ENCODE results near the gene VSX1. TPM values are rescaled to one million over a fixed set of nuclear protein-coding genes. Genes with fewer than 3 reads are reported as not detected.

The VSX1 gene
- total and polyA plus RNA-seq, 2 donors (not counting 1 experiment from before 2014, with no cell fraction given): not detected

DNA sequence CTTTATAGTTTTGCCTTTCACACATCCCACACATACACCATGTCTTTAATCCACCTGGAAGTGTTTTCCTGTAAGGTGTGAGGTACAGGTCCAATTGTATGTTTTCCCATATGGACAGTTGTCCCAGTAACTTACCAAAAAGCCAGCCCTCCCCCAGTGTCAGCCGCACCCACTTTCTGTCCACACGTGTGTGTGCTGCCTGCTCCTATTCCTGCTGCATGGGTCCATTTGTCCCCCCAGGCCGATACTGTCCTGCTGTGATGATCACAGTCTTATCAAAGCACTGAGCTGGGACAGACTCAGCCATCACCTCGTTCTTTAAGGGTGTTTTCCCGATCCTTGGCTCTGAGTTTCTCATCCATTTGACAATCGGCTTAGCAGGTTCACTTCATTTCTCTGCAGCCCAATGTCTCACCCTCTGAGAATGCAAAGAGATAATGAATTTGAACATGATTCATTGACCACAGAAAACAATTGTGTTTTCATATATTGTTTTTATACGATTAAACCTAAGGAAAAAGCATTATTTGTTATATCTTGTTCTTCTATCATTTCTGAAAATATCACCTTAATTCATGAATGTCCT is 9.6 kb downstream of the VSX1 start:
- no peaks in the 10 kb centered on the region for H3K4me1 ChIP-seq (ENCODE audit: control insufficient read depth, extremely low read depth, insufficient read depth, low read length)
- no peak overlapping the region for H3K4me2 ChIP-seq (ENCODE audit: extremely low read depth, insufficient read depth, low read length)
- H3K79me2 ChIP-seq (ENCODE audit: control insufficient read depth, insufficient read depth, low read length): no peaks in the 10 kb centered on the region
- no peaks in the 10 kb centered on the region for H4K20me1 ChIP-seq (ENCODE audit: control insufficient read depth, extremely low read depth, insufficient read depth, low read length)
- H3K9ac ChIP-seq (ENCODE audit: insufficient read depth, low read length): no peak overlapping the region
- H3K27ac ChIP-seq (ENCODE audit: insufficient read depth, low read length): no peak overlapping the region
- TF ChIP-seq EZH2 (IDR thresholded peaks at IDR 0.05; ENCODE audit: low read length, missing control alignments): no peak
- TF ChIP-seq, protein P1, sequence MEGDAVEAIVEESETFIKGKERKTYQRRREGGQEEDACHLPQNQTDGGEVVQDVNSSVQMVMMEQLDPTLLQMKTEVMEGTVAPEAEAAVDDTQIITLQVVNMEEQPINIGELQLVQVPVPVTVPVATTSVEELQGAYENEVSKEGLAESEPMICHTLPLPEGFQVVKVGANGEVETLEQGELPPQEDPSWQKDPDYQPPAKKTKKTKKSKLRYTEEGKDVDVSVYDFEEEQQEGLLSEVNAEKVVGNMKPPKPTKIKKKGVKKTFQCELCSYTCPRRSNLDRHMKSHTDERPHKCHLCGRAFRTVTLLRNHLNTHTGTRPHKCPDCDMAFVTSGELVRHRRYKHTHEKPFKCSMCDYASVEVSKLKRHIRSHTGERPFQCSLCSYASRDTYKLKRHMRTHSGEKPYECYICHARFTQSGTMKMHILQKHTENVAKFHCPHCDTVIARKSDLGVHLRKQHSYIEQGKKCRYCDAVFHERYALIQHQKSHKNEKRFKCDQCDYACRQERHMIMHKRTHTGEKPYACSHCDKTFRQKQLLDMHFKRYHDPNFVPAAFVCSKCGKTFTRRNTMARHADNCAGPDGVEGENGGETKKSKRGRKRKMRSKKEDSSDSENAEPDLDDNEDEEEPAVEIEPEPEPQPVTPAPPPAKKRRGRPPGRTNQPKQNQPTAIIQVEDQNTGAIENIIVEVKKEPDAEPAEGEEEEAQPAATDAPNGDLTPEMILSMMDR (conservative IDR thresholded peaks at IDR 0.05 in 1 of 2, IDR thresholded peaks at IDR 0.05 in 1 of 2; ENCODE audit: low read depth in 1 of 2, low read length in 2 of 2): no peak
- no peak overlapping the region for H3K4me3 ChIP-seq (replicated peaks in 1 of 4; ENCODE audit: control extremely low read depth in 1 of 4, insufficient read depth in 1 of 4, low read depth in 3 of 4, low read length in 4 of 4)
- no peaks in the 10 kb centered on the region for H3K36me3 ChIP-seq (ENCODE audit: control insufficient read depth, insufficient read depth, low read length)
- peak in 1 of 2 donors; percentile 9 for DNase-seq (ENCODE audit: low read depth in 2 of 2)
- H3K9me3 ChIP-seq (ENCODE audit: control insufficient read depth, insufficient read depth, low read depth, low read length): no peaks in the 10 kb centered on the region
- H3K27me3 ChIP-seq (ENCODE audit: control insufficient read depth, insufficient read depth, low read length): peaks cover 46% of the 10 kb centered on the region
- H2AFZ ChIP-seq (ENCODE audit: low read length): no peak overlapping the region

DNA sequence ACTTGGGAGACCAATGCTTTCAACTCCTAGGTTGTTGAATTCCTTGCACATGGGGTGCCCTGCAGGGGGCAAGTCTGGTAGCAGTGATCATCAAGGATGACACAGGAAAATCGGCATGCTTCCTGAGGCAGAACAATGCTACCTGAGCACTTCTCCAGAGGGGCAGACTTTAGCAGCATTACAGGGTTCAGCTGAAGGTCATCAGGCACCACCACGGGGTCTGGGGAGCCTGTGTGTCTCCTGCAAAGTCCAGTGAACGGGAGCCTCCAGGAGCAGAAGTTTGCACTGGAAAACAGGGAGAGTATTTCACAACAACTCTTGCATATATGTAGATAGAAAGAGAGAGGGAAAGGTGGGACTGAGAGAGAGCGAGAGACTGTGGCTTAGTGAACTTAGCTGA is 10.2 kb downstream of the VSX1 start:
- H3K27me3 ChIP-seq (ENCODE audit: control insufficient read depth, insufficient read depth, low read length): peaks cover 41% of the 10 kb centered on the region
- TF ChIP-seq, protein P1 (conservative IDR thresholded peaks at IDR 0.05 in 1 of 2, IDR thresholded peaks at IDR 0.05 in 1 of 2; ENCODE audit: low read depth in 1 of 2, low read length in 2 of 2): no peak
- no peak for TF ChIP-seq EZH2 (IDR thresholded peaks at IDR 0.05; ENCODE audit: low read length, missing control alignments)

DNA sequence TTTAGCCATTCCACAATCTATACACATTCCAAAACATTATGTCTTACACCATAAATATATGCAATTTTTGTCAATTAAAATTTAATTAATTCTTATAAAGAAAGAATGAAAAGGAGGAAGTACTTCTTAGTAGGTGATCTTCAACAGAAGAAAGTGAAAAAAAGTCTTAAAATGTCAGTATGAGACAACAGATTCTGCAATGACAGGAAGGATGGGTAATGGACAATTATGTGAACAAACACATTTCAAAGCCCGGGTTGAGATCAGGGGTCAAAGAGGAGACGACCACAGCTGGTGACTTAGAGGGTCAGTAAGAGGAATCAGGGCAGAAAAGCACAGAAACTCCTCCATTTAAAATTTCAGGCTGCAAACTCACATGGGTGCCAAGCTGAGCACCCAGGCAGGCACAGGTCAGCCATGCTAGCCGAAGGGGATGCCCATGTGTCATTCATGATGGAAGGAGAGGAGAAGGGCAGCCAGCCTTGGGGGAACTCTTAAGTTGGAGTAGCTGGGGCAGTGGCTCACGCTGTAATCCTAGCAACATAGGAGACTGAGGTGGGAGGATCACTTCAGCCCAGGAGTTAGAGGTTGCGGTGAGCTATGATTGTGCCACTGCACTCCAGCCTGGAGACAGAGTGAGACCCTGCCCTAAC is 11.0 kb downstream of the VSX1 start:
- DNase-seq (ENCODE audit: low read depth in 2 of 2): no peak
- Histone ChIP-seq H3K4me3 (replicated peaks in 1 of 4; ENCODE audit: control extremely low read depth in 1 of 4, insufficient read depth in 1 of 4, low read depth in 3 of 4, low read length in 4 of 4) (no peak overlapping the region), H3K9me3 (ENCODE audit: control insufficient read depth, insufficient read depth, low read depth, low read length) (no peaks in the 10 kb centered on the region), H3K79me2 (ENCODE audit: control insufficient read depth, insufficient read depth, low read length) (no peaks in the 10 kb centered on the region), H2AFZ (ENCODE audit: low read length) (no peak overlapping the region), H4K20me1 (ENCODE audit: control insufficient read depth, extremely low read depth, insufficient read depth, low read length) (no peaks in the 10 kb centered on the region), H3K27me3 (ENCODE audit: control insufficient read depth, insufficient read depth, low read length) (peaks cover 35% of the 10 kb centered on the region), H3K4me1 (ENCODE audit: control insufficient read depth, extremely low read depth, insufficient read depth, low read length) (no peaks in the 10 kb centered on the region), H3K4me2 (ENCODE audit: extremely low read depth, insufficient read depth, low read length) (no peak overlapping the region), H3K9ac (ENCODE audit: insufficient read depth, low read length) (no peak overlapping the region), H3K27ac (ENCODE audit: insufficient read depth, low read length) (no peak overlapping the region), H3K36me3 (ENCODE audit: control insufficient read depth, insufficient read depth, low read length) (no peaks in the 10 kb centered on the region)
- no peak for TF ChIP-seq EZH2 (IDR thresholded peaks at IDR 0.05; ENCODE audit: low read length, missing control alignments)
- TF ChIP-seq, protein P1 (conservative IDR thresholded peaks at IDR 0.05 in 1 of 2, IDR thresholded peaks at IDR 0.05 in 1 of 2; ENCODE audit: low read depth in 1 of 2, low read length in 2 of 2): no peak

More for the DNA sequence above, 10.2 kb downstream of the VSX1 start:
- no peaks in the 10 kb centered on the region for H3K9me3 ChIP-seq (ENCODE audit: control insufficient read depth, insufficient read depth, low read depth, low read length)
- H3K4me3 ChIP-seq (replicated peaks in 1 of 4; ENCODE audit: control extremely low read depth in 1 of 4, insufficient read depth in 1 of 4, low read depth in 3 of 4, low read length in 4 of 4): no peak overlapping the region
- H3K36me3 ChIP-seq (ENCODE audit: control insufficient read depth, insufficient read depth, low read length): no peaks in the 10 kb centered on the region
- no peak overlapping the region for H3K9ac ChIP-seq (ENCODE audit: insufficient read depth, low read length)
- no peaks in the 10 kb centered on the region for H3K79me2 ChIP-seq (ENCODE audit: control insufficient read depth, insufficient read depth, low read length)
- no peak overlapping the region for H3K27ac ChIP-seq (ENCODE audit: insufficient read depth, low read length)
- H2AFZ ChIP-seq (ENCODE audit: low read length): no peak overlapping the region
- no peaks in the 10 kb centered on the region for H3K4me1 ChIP-seq (ENCODE audit: control insufficient read depth, extremely low read depth, insufficient read depth, low read length)
- no peak overlapping the region for H3K4me2 ChIP-seq (ENCODE audit: extremely low read depth, insufficient read depth, low read length)
- no peak for DNase-seq (ENCODE audit: low read depth in 2 of 2)
- no peaks in the 10 kb centered on the region for H4K20me1 ChIP-seq (ENCODE audit: control insufficient read depth, extremely low read depth, insufficient read depth, low read length)
